Ramos (cell line): ENCODE results near the gene CAMTA1.

Source experiments
- in situ Hi-C: fragments of 300-500 bp; cut with MboI; formaldehyde crosslinking; loops from one replicate; pipeline ENCODE4 v1.14.3; 2022; ENCODE audit warnings: low sequenced_read_pairs; ENCODE audit not compliant: unreplicated experiment

The CAMTA1 gene

GRCh38 chr1:7669559-7670311 lies 884.5 kb downstream of the CAMTA1 start:
- in situ Hi-C loops = loop anchor here (10.0 kb wide), 1 partner anchor 235 kb away; no protein-coding TSS in a partner anchor

DNA sequence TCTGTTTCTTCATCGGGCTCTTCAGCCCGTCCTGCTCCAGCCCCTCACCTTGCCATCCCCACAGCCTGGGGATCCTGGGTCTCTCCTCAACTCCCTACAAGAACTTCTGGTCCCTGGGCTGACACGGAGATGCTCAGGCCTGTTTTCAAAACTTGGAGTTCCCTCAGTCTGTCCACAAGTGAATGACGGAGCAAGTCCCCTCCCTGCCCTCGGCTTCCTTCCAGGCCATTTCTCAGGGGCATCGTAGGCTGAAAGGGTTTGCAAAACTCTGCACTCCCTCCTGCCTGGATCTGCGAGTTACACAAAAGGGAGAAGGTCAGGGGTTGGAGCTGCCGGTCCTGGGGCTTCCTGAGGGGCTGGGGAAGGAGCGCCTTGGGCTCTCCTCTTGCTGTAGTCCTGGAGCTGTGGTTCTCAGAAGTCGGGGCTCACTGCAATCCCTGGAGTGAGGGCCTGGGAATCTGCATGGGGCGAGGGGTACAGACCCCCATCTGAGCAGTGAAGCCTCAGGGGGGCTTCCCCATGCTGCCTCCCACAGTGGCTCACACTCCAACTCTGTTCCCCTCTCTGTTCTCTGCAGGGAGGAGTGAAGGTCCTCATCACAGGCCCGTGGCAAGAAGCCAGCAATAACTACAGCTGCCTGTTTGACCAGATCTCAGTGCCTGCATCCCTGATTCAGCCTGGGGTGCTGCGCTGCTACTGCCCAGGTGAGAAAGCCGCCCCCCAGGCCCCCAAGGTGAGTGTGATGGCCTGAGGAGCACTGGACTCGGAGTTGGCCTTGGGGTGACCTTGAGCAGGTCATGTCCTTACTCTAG lies 885.3 kb downstream of the CAMTA1 start:
- in situ Hi-C loops = no loop called here

GRCh38 chr1:7671146-7671465 lies 885.9 kb downstream of the CAMTA1 start:
- in situ Hi-C loops = no loop called here

DNA sequence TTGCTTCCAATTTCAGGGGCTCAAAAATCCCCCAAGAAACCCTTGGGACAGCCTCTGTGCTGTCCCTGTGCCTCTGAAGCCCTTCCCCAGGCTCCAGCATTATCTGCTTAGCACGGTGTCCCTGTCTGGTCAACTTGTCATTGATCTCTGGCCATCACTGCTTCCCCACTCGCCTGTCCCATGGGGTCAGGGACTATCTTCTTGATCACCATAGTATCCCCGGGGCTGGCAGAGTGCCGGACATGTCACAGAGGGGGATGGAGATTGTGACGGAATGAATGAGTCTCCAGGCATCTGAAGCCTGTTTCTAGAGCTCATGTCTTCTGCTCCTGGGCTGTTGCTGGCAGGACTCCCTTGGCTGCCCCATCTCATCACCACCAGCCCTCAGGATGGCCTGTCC lies 886.4 kb downstream of the CAMTA1 start:
- in situ Hi-C loops = no loop called here

DNA sequence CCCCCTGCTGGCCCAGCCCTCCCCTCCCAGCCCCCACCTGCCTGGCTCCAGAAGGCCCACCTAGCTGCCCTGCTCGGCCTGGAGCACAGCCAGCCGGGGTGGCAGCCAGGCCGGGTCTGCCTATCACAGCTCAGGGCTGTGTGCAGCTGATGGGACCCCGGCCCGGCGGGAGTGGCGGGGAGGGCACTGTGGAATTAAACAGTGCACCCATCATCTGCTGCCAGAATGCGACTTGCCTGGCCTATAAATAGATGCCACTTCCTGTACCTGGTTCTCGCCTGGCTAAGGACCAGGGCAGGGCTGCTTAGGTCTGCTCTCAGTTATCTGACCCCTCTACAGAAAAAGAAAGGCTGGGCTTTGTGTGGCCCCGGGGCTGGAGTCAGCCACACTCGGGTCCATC lies 887.6 kb downstream of the CAMTA1 start:
- in situ Hi-C loops = no loop called here

GRCh38 chr1:7674972-7675371 lies 889.7 kb downstream of the CAMTA1 start:
- in situ Hi-C loops = no loop called here

DNA sequence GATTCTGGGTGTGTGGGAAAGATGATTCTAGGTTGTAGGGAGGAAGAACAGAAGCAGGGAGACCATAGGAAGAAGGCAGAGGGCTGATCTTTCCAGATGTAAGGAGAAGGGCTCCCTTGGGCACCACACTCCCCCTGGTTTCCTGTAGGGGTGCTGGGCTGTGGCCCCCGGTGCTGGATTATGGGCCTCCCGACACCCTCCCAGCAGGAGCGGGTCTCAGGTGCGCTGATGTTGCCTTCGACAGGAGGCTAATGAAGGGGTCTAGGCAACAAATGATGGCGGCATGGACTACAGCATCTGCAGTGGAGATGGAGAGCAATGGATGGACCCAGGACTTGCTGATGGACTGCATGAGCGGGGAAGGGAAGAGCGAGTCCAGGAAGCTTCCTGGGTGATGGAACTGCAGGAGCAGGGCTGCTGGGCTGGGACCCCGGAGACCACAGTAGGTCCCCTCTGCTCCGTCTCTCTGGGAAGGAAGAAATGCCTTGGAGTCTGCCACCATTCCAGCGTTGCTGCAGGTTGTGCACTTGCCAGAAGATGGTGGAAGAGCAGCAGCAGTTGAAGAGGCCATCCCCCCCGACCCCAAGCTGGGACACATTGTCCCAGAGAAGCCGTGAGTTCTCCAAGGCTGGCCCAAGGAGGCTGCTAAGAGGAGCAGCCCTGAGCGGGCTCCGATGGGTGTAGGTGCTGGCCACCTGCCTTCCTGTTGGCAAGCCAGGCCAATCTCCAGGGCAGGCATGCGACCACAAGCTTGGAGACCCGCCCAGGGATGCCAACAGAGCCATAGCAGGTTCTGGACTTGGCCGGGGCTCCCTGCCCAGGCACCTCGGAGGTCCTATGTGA lies 890.4 kb downstream of the CAMTA1 start:
- in situ Hi-C loops = no loop called here

GRCh38 chr1:7676274-7676945 lies 891.2 kb downstream of the CAMTA1 start:
- in situ Hi-C loops = no loop called here

DNA sequence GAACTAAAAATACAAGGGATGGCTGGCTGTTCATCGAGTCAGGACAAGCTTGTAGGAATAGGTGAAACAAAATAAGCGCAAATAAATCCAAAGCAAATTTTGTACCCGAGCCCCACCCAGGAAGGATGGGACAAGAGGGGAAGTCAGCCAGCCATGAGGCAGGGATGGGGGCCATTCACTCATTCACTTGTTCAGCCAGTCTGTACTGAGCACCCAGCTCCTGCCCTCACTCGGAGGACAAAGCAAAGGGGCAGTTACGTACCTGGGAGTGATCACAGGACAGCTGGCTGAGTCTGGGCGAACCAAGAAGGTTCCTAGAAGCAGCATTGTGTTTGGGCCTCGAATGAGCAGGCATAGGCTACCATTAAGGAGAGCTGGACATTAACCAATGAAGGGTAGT lies 891.9 kb downstream of the CAMTA1 start:
- in situ Hi-C loops = no loop called here

- in situ Hi-C loops = no loop called here
Measured at GRCh38 chr1:7677815-7678214, 892.6 kb downstream of the CAMTA1 start.

- in situ Hi-C loops = no loop called here
Measured at GRCh38 chr1:7678491-7679158, 893.4 kb downstream of the CAMTA1 start.

DNA sequence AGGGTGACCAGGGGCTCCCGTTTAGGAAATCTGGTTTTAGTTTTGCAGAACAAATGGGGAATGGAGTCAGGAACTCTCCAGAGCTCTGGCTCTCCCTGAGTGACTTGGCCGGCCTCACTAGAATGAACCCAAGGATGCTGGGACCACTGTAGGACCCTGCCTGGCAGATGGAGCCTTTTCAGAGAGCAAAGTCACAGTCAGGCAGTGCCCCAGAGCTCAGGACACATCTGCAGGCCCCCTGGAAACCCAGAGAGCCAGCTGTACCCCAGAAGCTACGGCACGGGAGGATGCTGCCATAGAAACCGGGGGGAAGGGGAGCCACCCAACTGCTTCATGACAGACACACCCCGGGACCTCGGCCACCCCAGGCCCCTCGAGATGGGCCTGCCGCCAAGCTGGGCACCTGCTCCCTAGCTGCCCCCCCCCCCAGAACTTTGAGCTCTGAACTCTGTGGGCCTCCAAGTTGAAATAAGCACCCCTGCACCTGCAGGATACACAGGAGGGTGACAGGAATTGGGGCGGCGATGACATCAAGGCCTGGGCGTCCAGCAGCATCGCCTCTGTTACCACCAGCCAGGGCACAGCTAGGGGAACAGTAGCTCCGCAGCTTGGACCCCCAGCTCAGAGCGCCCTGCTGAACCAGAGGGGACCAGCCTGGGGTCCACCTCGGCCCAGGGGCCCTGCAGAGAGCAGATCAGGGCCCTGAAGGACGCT lies 894.1 kb downstream of the CAMTA1 start:
- in situ Hi-C loops = no loop called here

DNA sequence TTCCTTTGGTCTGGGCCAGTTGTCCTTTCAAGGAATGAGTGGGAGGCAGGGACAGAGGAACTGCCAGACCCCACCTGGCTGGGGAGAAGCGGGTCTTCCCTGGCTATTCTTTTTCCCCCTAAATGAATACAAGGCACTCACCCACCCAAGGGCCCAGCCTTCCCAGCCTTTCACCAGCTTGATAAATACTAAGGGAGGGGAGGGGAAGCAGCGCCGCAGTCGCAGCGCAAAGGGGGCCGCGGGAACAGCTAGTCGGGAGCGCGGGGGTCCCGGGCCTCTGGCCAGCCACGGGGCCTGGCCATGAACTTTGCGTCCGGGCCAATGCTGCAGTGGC lies 894.6 kb downstream of the CAMTA1 start:
- in situ Hi-C loops = no loop called here

GRCh38 chr1:7680207-7680954 lies 895.1 kb downstream of the CAMTA1 start:
- in situ Hi-C loops = no loop called here

- in situ Hi-C loops = no loop called here
Measured at GRCh38 chr1:7680955-7681268, 895.7 kb downstream of the CAMTA1 start.

- in situ Hi-C loops = no loop called here
Measured at GRCh38 chr1:7681401-7681800, 896.1 kb downstream of the CAMTA1 start.

- in situ Hi-C loops = no loop called here
Measured at GRCh38 chr1:7683521-7683920, 898.3 kb downstream of the CAMTA1 start.

- in situ Hi-C loops = no loop called here
Measured at GRCh38 chr1:7684132-7684531, 898.9 kb downstream of the CAMTA1 start.
